Measurements from ENCODE around the gene GTF2H1. TPM values are rescaled to one million over a fixed set of nuclear protein-coding genes. Genes with fewer than 3 reads are reported as not detected.

Gene GTF2H1
- total and polyA plus RNA-seq, 10 donors: 18.1 to 65.4 (median 49.6) TPM

DNA sequence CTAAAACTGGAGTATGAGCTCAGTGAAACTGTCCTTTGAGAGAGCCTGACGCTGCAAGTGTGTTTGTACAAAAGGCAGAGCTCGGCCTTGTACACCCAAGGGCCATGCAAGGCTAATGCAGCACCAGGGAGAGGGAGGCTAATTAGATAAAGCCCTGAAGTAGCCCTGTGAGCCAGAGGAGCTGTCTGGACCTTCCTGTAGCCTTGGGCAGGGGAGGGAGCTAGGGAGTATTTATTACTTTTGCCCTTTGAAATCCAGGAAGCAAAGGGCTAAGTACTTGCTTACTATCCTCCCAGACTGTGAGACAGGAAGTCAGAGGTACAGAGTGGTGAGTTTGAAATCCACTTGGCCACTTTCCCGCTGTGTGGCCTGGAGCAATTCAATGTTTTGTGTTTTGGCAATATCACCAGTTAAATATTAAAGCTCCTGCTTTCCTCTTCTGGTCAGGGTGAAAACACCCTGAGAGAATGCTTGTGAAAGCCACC lies 61.8 kb downstream of the GTF2H1 start:
- Histone ChIP-seq H3K9me3 (no peaks in the 10 kb centered on the region), H3K4me3 (peak overlapping the region in 1 of 8 donors; percentile 24), H3K4me1 (peaks cover 21 to 40% (median 28%) of the 10 kb centered on the region in 6 donors), H3K27ac (peak overlapping the region; percentile 77 to 97 (median 93)), H3K27me3 (replicated peaks in 1 of 7) (no peaks in the 10 kb centered on the region), H3K36me3 (no peaks in the 10 kb centered on the region)
- intact Hi-C loops (cut with DNase I; ENCODE audit: low total_unique reads): no loop called here
- WGBS, 5 donors: 4 to 29% (median 16%) methylated on average over 3 of the region's 3 CpGs
- DNase-seq: peak; percentile 76
- TF ChIP-seq POLR2A (IDR thresholded peaks at IDR 0.05) (peak in 1 of 3 donors; percentile 28), POLR2AphosphoS5 (IDR thresholded peaks at IDR 0.05) (peak in 2 of 3 donors; percentile 52 to 66)
- TF ChIP-seq, protein P1, sequence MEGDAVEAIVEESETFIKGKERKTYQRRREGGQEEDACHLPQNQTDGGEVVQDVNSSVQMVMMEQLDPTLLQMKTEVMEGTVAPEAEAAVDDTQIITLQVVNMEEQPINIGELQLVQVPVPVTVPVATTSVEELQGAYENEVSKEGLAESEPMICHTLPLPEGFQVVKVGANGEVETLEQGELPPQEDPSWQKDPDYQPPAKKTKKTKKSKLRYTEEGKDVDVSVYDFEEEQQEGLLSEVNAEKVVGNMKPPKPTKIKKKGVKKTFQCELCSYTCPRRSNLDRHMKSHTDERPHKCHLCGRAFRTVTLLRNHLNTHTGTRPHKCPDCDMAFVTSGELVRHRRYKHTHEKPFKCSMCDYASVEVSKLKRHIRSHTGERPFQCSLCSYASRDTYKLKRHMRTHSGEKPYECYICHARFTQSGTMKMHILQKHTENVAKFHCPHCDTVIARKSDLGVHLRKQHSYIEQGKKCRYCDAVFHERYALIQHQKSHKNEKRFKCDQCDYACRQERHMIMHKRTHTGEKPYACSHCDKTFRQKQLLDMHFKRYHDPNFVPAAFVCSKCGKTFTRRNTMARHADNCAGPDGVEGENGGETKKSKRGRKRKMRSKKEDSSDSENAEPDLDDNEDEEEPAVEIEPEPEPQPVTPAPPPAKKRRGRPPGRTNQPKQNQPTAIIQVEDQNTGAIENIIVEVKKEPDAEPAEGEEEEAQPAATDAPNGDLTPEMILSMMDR (IDR thresholded peaks at IDR 0.05 in 8 of 11, conservative IDR thresholded peaks at IDR 0.05 in 3 of 11): no peak

DNA sequence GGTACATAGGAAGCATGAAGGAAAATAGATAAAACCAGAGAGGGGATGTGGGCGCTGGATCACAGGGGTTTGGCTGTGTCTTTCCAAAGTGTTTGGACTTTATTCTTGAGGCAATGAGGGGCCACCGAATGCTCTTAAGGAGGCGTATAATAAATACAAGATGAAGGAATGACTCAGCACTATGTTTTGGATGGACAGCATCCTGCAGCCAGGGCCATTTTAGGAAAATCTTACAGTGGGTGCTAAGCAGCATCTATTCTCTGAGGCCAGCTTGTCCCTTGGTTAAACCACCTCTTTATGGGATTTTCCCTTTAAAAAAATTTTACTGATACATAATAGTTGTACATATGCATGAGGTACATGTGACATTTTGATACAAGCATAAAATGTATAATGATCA lies 67.7 kb downstream of the GTF2H1 start:
- intact Hi-C loops (cut with DNase I; ENCODE audit: low total_unique reads): no loop called here
- Histone ChIP-seq H3K4me3 (no peak overlapping the region), H3K27me3 (replicated peaks in 1 of 7) (no peaks in the 10 kb centered on the region), H3K9me3 (no peaks in the 10 kb centered on the region), H3K36me3 (no peaks in the 10 kb centered on the region), H3K27ac (no peak overlapping the region), H3K4me1 (peaks cover 0 to 38% (median 16%) of the 10 kb centered on the region in 6 donors)
- no peak for TF ChIP-seq POLR2AphosphoS5 (IDR thresholded peaks at IDR 0.05)
- no peak for TF ChIP-seq POLR2A (IDR thresholded peaks at IDR 0.05)
- TF ChIP-seq, protein P1 (IDR thresholded peaks at IDR 0.05 in 8 of 11, conservative IDR thresholded peaks at IDR 0.05 in 3 of 11): no peak
- DNase-seq: no peak
- 79 to 95% (median 85%) methylated on average over 3 of the region's 3 CpGs for WGBS, 5 donors

GRCh38 chr11:18392434-18393321 lies 70.3 kb downstream of the GTF2H1 start:
- intact Hi-C loops (cut with DNase I; ENCODE audit: low total_unique reads): no loop called here
- H3K27me3 ChIP-seq (replicated peaks in 1 of 7): no peaks in the 10 kb centered on the region
- H3K36me3 ChIP-seq: peaks cover 0 to 12% (median 11%) of the 10 kb centered on the region in 6 donors
- whole genome bisulfite sequencing, 5 donors: 56 to 86% (median 71%) methylated on average over 4 of the region's 4 CpGs
- TF ChIP-seq, protein P1 (IDR thresholded peaks at IDR 0.05 in 8 of 11, conservative IDR thresholded peaks at IDR 0.05 in 3 of 11): no peak
- TF ChIP-seq POLR2A (IDR thresholded peaks at IDR 0.05) (no peak), POLR2AphosphoS5 (IDR thresholded peaks at IDR 0.05) (peak in 1 of 3 donors; percentile 49)
- no peaks in the 10 kb centered on the region for H3K9me3 ChIP-seq
- no peak overlapping the region for H3K4me3 ChIP-seq
- peak; percentile 78 for DNase-seq
- H3K27ac ChIP-seq: peak overlapping the region in 7 of 8 donors; percentile 22 to 99 (median 96)
- H3K4me1 ChIP-seq: peaks cover 8 to 52% (median 31%) of the 10 kb centered on the region in 6 donors
